GM12872 (cell line): ENCODE measurements around the gene MATN1.

Source experiments
- TF ChIP-seq, protein P1 (sequence below): IDR thresholded peaks from 3 replicates; pipeline ENCODE4 v1.5.1; 2011; ENCODE audit warnings: low read depth, mild to moderate bottlenecking, low read length, moderate library complexity; ENCODE audit not compliant: insufficient read depth

Gene MATN1

DNA sequence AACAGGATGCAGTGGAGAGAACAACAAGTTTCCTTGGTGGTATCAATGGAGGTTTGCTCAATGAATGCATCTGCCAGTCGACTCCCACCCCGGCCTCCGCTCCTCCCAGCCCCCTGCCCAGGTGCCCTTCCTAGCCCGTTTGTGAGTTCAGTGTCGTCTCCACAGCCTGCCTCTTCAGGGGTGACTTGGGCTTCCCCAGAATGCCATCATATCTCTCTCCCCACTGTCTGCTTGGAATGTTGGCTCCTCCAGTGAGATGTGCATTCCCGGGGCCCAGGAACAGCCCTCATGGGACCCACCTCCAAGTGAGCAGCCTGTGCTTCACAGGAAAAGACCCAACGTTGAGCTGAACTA is 30.5 kb downstream of the MATN1 start:
- TF ChIP-seq, protein P1, sequence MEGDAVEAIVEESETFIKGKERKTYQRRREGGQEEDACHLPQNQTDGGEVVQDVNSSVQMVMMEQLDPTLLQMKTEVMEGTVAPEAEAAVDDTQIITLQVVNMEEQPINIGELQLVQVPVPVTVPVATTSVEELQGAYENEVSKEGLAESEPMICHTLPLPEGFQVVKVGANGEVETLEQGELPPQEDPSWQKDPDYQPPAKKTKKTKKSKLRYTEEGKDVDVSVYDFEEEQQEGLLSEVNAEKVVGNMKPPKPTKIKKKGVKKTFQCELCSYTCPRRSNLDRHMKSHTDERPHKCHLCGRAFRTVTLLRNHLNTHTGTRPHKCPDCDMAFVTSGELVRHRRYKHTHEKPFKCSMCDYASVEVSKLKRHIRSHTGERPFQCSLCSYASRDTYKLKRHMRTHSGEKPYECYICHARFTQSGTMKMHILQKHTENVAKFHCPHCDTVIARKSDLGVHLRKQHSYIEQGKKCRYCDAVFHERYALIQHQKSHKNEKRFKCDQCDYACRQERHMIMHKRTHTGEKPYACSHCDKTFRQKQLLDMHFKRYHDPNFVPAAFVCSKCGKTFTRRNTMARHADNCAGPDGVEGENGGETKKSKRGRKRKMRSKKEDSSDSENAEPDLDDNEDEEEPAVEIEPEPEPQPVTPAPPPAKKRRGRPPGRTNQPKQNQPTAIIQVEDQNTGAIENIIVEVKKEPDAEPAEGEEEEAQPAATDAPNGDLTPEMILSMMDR, result no peak

DNA sequence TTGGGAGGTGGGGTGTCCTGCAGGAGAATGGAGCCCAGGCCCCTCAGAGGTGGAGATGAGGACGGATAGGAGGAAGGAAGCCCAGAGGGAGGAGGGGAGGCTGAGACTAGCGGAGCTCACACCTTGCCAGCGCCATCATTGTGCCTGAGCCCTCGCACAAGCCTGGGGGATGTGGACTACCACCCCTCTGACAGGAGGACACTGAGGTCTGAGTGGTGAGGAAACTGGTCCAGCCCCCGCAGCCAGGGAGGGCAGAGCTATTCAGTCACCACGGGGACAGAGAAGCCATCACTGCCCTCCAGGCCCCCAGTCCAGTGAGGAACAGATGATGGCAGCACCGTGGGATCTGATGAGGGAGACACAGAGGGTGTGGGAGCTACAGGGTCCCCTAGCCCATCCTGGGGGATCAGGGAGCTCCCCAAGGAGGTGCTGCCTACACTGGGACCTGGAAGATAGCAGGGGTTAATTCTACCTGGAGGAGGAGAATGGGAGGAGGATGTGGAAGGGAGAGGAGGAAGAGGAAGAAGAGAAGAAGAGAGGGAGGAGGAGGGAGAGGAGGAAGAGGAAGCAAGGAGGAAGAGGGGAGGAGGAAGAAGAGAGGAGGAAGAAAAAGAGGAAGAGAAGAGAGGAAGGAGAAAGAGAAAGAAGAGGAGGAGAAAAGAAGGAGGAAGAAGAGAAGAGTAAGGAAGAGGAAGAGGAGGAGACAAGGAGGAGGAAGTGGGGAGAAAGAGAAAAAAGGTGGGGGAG is 31.0 kb downstream of the MATN1 start:
- TF ChIP-seq, protein P1, result no peak

GRCh38 chr1:30691480-30691879 is 31.9 kb downstream of the MATN1 start:
- TF ChIP-seq, protein P1, result no peak

DNA sequence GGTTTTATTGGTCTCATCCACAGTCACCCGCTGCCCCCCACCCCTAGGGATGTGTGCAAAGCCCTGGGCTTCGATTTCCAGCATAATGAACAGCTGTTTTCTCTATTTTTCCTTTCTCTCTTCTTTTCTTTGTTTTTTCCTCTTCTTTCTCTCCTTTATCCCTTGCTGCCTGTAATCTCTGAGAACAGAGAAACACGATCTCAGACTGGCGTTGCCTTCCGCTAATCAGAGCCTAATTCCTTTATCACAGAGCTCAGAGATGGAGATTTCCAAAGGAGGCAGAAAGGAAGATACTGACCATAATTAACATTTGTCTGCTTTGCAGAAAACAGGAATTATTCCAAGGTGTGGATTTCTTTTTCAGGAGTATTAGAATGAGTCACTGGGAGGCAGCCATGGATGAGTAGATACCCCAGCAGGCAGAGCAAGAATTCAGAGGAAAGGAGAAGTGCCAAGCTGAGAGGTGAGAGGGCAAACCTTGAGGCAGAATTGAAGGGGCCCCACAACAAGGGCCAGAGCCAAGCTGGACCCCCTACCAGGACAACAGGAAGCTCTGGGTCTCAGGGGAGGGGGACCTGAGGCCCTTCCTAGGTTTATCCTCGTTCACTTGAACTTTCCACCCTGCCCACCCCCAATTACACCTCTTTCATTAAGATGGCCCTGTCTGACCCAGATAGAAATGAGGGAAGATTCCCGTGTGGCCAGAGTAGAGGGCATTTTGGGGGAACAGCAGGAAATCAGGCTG is 33.3 kb downstream of the MATN1 start:
- TF ChIP-seq, protein P1, result no peak

GRCh38 chr1:30688920-30689794 is 34.2 kb downstream of the MATN1 start:
- TF ChIP-seq, protein P1, result no peak

DNA sequence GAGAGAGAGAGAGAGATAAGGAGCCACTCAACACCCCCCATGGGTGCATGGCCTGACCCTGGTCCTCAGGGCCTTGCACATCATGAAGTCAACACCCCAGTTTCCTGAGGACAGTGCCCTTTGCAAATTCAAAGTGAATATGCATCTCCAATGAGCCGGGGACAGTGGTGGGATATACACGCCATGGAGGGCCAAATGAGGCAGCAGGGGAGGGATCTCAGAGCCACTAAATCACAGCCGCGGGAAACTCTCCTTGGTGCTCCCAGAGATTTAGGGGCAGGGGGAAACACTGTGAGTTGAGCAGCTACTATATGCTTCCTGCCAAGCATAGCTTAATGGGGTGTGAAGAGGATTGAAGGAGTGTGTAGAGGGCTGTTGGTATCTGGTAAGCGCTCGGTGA is 35.5 kb downstream of the MATN1 start:
- TF ChIP-seq, protein P1, result no peak

GRCh38 chr1:30686236-30686935 is 37.0 kb downstream of the MATN1 start:
- TF ChIP-seq, protein P1, result no peak
